HCT116 (cell line): ENCODE measurements around the gene TRAPPC1. TPM values are rescaled to one million over a fixed set of nuclear protein-coding genes. Genes with fewer than 3 reads are reported as not detected.
A peak's percentile ranks its signal among the peaks of the same experiment; 100 is the strongest.

Experiments used
- ATAC-seq: fragments of 200-7000 bp; cut with Tn5 transposase; 2 replicates; pipeline ENCODE4 v1.9.1; 2020; ENCODE audit warnings: mild to moderate bottlenecking, moderate library complexity
- BruUV-seq: library from RNA; stranded (reverse); fragments of 400-500 nt; replicated peaks from 2 replicates; lab custom pipeline; 2021; lab: Mats Ljungman, UMichigan
- CTCF ChIA-PET: fragments of 300-600 bp; sonication (Branson Sonifier 250); formaldehyde crosslinking; loops from one replicate; lab custom pipeline; 2021; ENCODE audit warnings: antibody characterized with exemption; lab: Charles Lee
- POLR2A ChIA-PET: fragments of 300-600, 350-600 bp; sonication (Branson Sonifier 250); formaldehyde crosslinking; loops from one replicate; lab custom pipeline; 2021; ENCODE audit warnings: antibody characterized with exemption; lab: Charles Lee
- RAD21 ChIA-PET, 2 experiments: fragments of 300-600 bp; sonication (Branson Sonifier 250); formaldehyde crosslinking; loops; one replicate each; lab custom pipeline; 2023; ENCODE audit warnings: low total read pairs in 2 of 2; ENCODE audit not compliant: uncharacterized antibody in 2 of 2, unreplicated experiment in 2 of 2, low non-redundant PET in 1 of 2; lab: Charles Lee
- DNase-seq: peaks from one replicate; pipeline ENCODE4 v3.0.0-alpha.2; 2010; ENCODE audit warnings: low read depth, low spot score
- H2AFZ ChIP-seq: fragments of 200-600 bp; shearing (Covaris generic), sonication (generic); 2 replicates; pipeline ENCODE4 v1.6.1; 2017; ENCODE audit warnings: low read depth, mixed run types, mixed read lengths, antibody characterized with exemption, low read length; ENCODE audit not compliant: poor library complexity, severe bottlenecking
- H3K27ac ChIP-seq: 2 replicates; pipeline ENCODE4 v1.5.1; 2012; ENCODE audit warnings: low read depth, low read length
- H3K27me3 ChIP-seq: fragments of 200-600 bp; sonication (generic); 2 replicates; pipeline ENCODE4 v1.6.1; 2016; ENCODE audit warnings: mixed run types, low read length, mixed read lengths; ENCODE audit not compliant: insufficient read depth
- H3K36me3 ChIP-seq, 2 experiments: fragments of 200-500 bp in 1 of 2; fragments of 200-600 bp in 1 of 2; sonication (Bioruptor generic) in 1 of 2; sonication (generic) in 1 of 2; 2 replicates each; pipeline versions ENCODE4 v1.5.1 to v1.6.1; 2014 to 2016; ENCODE audit warnings: low read length in 2 of 2, inconsistent platforms in 1 of 2, mixed read lengths in 1 of 2, mixed run types in 1 of 2; ENCODE audit not compliant: insufficient read depth in 2 of 2, control insufficient read depth in 1 of 2
- H3K4me1 ChIP-seq, 2 experiments: fragments of 200-600 bp in 1 of 2; sonication (generic) in 1 of 2; 2 replicates each; pipeline versions ENCODE4 v1.5.1 to v1.6.1; 2012 to 2017; ENCODE audit warnings: low read length in 2 of 2, inconsistent platforms in 1 of 2, mild to moderate bottlenecking in 1 of 2, mixed read lengths in 1 of 2, mixed run types in 1 of 2, moderate library complexity in 1 of 2; ENCODE audit not compliant: insufficient read depth in 2 of 2, control insufficient read depth in 1 of 2
- H3K4me2 ChIP-seq: fragments of 200-600 bp; sonication (generic); 2 replicates; pipeline ENCODE4 v1.6.1; 2017; ENCODE audit warnings: mixed run types, low read length, mixed read lengths
- H3K4me3 ChIP-seq, 2 experiments: fragments of 200-600 bp in 1 of 2; sonication (generic) in 1 of 2; replicated peaks in 1 of 2; 2 replicates each; pipeline ENCODE4 v1.5.1; 2011 to 2016; ENCODE audit warnings: low read length in 2 of 2, control low read depth in 1 of 2, low read depth in 1 of 2, mild to moderate bottlenecking in 1 of 2, mixed read lengths in 1 of 2, mixed run types in 1 of 2
- H3K79me2 ChIP-seq: fragments of 200-600 bp; sonication (generic); 2 replicates; pipeline ENCODE4 v1.6.1; 2017; ENCODE audit warnings: mild to moderate bottlenecking, mixed run types, low read length, moderate library complexity, mixed read lengths; ENCODE audit not compliant: insufficient read depth
- H3K9ac ChIP-seq: fragments of 200-600 bp; sonication (generic); 2 replicates; pipeline ENCODE4 v1.6.1; 2016; ENCODE audit warnings: low read length, mixed read lengths
- H3K9me2 ChIP-seq: fragments of 200-600 bp; sonication (generic), shearing (Covaris generic); 2 replicates; pipeline ENCODE4 v1.6.1; 2017; ENCODE audit warnings: mixed run types, mild to moderate bottlenecking, moderate library complexity; ENCODE audit not compliant: insufficient read depth
- H3K9me3 ChIP-seq, 2 experiments: fragments of 200-500 bp in 1 of 2; fragments of 200-600 bp in 1 of 2; sonication (Bioruptor generic) in 1 of 2; sonication (generic) in 1 of 2; 2 replicates each; pipeline ENCODE4 v1.6.1; 2014 to 2017; ENCODE audit warnings: low read length in 2 of 2, mixed read lengths in 2 of 2, inconsistent platforms in 1 of 2, low read depth in 1 of 2, mild to moderate bottlenecking in 1 of 2, mixed run types in 1 of 2, moderate library complexity in 1 of 2; ENCODE audit not compliant: control insufficient read depth in 1 of 2, insufficient read depth in 1 of 2
- H4K20me1 ChIP-seq: fragments of 200-600 bp; sonication (generic), shearing (Covaris generic); 2 replicates; pipeline ENCODE4 v1.6.1; 2017; ENCODE audit warnings: mixed run types, mild to moderate bottlenecking, moderate library complexity; ENCODE audit not compliant: insufficient read depth
- CBX3 ChIP-seq: IDR thresholded peaks from 2 replicates; pipeline ENCODE4 v1.6.1; 2012; ENCODE audit warnings: low read depth
- CEBPB ChIP-seq: IDR thresholded peaks from 2 replicates; pipeline ENCODE4 v1.6.1; 2012; ENCODE audit warnings: low read depth
- EGR1 ChIP-seq: IDR thresholded peaks from 2 replicates; pipeline ENCODE4 v1.6.1; 2012; ENCODE audit warnings: low read depth
- ELF1 ChIP-seq: IDR thresholded peaks from 2 replicates; pipeline ENCODE4 v1.6.1; 2012; ENCODE audit warnings: low read depth, borderline replicate concordance
- EZH2 ChIP-seq: fragments of 200-600 bp; sonication (generic); IDR thresholded peaks from 2 replicates; pipeline ENCODE4 v1.6.1; 2017; ENCODE audit warnings: antibody characterized with exemption, mixed run types
- EZH2phosphoT487 ChIP-seq: fragments of 200-600 bp; IDR thresholded peaks from 2 replicates; pipeline ENCODE4 v1.6.1; 2018; ENCODE audit warnings: antibody characterized with exemption, borderline replicate concordance
- FOSL1 ChIP-seq: IDR thresholded peaks from 2 replicates; pipeline ENCODE4 v1.6.1; 2012; ENCODE audit warnings: low read depth
- JUND ChIP-seq: IDR thresholded peaks from 2 replicates; pipeline ENCODE4 v1.6.1; 2012
- MAX ChIP-seq: IDR thresholded peaks from 2 replicates; pipeline ENCODE4 v1.6.1; 2012
- POLR2AphosphoS5 ChIP-seq: IDR thresholded peaks from 2 replicates; pipeline ENCODE4 v1.6.1; 2011; ENCODE audit warnings: mild to moderate bottlenecking, low read depth, low read length, moderate library complexity
- RAD21 ChIP-seq: IDR thresholded peaks from 2 replicates; pipeline ENCODE4 v1.6.1; 2012; ENCODE audit warnings: low read depth, mild to moderate bottlenecking
- SIN3A ChIP-seq: IDR thresholded peaks from 2 replicates; pipeline ENCODE4 v1.6.1; 2012; ENCODE audit warnings: low read depth
- SRF ChIP-seq: IDR thresholded peaks from 2 replicates; pipeline ENCODE4 v1.6.1; 2012; ENCODE audit warnings: low read depth
- TCF7L2 ChIP-seq: IDR thresholded peaks from 2 replicates; pipeline ENCODE4 v1.7.0; 2011; ENCODE audit warnings: borderline replicate concordance, inconsistent platforms; ENCODE audit not compliant: insufficient read depth, insufficient read length; ENCODE audit errors: extremely low read depth
- ZFX ChIP-seq: fragments of 450-650 bp; IDR thresholded peaks from 2 replicates; pipeline ENCODE4 v1.6.1; 2017
- intact Hi-C: fragments of 100-400 bp; cut with micrococcal nuclease; formaldehyde crosslinking; loops from 2 replicates; pipeline ENCODE4 v1.10.0; 2022
- total RNA-seq: library from RNA; stranded (reverse); gene quantifications from one replicate; pipeline ENCODE4 v1.2.1, GENCODE V29; 2021; ENCODE audit not compliant: unreplicated experiment
- TF ChIP-seq, protein P1 (sequence below), 3 experiments: fragments of 200-600 bp in 1 of 3; sonication (generic) in 1 of 3; IDR thresholded peaks in 2 of 3; conservative IDR thresholded peaks in 1 of 3; 2 replicates each; pipeline ENCODE4 v1.5.1; 2012 to 2017; ENCODE audit warnings: low read depth in 2 of 3, low read length in 2 of 3, antibody characterized with exemption in 1 of 3, borderline replicate concordance in 1 of 3, control low read depth in 1 of 3, mild to moderate bottlenecking in 1 of 3, mixed read lengths in 1 of 3, mixed run types in 1 of 3, moderate library complexity in 1 of 3; ENCODE audit not compliant: insufficient read depth in 1 of 3
- TF ChIP-seq, protein P2 (sequence below): IDR thresholded peaks from 2 replicates; pipeline ENCODE4 v1.6.1; 2011; ENCODE audit warnings: mild to moderate bottlenecking, low read length, moderate library complexity; ENCODE audit not compliant: insufficient replicate concordance; ENCODE audit errors: extremely low read depth

Gene TRAPPC1
- total RNA-seq, 1 experiment from 2014 or later = 123 TPM

DNA sequence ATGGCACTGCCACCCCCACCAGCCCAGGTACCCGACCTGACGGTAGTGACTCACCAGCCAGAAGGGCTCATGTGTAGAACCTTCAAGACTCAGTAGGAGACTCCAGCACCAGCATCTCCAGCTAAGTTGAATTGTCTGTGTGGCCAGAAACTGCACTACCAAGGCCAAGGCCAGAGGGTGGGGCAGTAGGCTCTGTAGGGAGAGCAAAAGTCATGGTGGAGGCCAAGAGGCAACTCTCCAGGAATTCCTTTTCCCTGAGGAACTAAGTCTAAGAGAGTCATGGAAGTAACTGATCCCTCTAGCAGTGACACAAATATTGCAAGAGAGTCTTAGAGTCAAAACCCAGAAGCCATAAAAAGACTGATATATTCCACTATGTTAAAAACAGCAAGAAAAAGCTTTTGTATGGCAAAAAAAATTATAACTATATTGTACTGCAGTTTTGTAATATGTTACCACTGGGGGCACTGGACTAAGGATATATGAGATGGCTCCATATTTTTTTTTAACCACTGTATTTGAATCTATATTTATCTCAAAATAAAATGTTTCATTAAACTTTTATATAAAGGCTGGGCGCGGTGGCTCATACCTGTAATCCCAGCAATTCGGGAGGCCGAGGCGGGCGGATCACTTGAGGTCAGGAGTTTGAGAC is 40.5 kb upstream of the TRAPPC1 start:
- H3K27ac ChIP-seq = no peak overlapping the region
- intact Hi-C loops = no loop called here
- H3K9ac ChIP-seq = no peak overlapping the region
- TF ChIP-seq JUND = no peak
- TF ChIP-seq CEBPB = no peak
- no peak for TF ChIP-seq FOSL1
- TF ChIP-seq, protein P1, sequence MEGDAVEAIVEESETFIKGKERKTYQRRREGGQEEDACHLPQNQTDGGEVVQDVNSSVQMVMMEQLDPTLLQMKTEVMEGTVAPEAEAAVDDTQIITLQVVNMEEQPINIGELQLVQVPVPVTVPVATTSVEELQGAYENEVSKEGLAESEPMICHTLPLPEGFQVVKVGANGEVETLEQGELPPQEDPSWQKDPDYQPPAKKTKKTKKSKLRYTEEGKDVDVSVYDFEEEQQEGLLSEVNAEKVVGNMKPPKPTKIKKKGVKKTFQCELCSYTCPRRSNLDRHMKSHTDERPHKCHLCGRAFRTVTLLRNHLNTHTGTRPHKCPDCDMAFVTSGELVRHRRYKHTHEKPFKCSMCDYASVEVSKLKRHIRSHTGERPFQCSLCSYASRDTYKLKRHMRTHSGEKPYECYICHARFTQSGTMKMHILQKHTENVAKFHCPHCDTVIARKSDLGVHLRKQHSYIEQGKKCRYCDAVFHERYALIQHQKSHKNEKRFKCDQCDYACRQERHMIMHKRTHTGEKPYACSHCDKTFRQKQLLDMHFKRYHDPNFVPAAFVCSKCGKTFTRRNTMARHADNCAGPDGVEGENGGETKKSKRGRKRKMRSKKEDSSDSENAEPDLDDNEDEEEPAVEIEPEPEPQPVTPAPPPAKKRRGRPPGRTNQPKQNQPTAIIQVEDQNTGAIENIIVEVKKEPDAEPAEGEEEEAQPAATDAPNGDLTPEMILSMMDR (IDR thresholded peaks at IDR 0.05 in 2 of 3, conservative IDR thresholded peaks at IDR 0.05 in 1 of 3; ENCODE audit: borderline replicate concordance in 1 of 3, insufficient read depth in 1 of 3, low read depth in 2 of 3, low read length in 2 of 3) = peak in 2 of 3 experiments; percentile 15 to 40; a peak in 3 of 6 replicates
- no peak for TF ChIP-seq CBX3
- ChIA-PET CTCF (interaction anchor here (0.7 to 3.2 kb wide), 12 partner anchors 8 to 69 kb away, joined by 3 to 14 read pairs (median 4); partner anchors contain the start of genes CNTROB and TRAPPC1), RAD21 (no interaction called here), POLR2A (no interaction called here)
- no peaks in the 10 kb centered on the region for H3K27me3 ChIP-seq
- no peak overlapping the region for H3K4me3 ChIP-seq
- no peak overlapping the region for H3K4me2 ChIP-seq
- peaks cover 14 to 16% of the 10 kb centered on the region in 2 experiments; a peak in 3 of 4 replicates for H3K9me3 ChIP-seq
- no peaks in the 10 kb centered on the region for H3K36me3 ChIP-seq
- ATAC-seq (peak; percentile 53), DNase-seq (no peak)
- H2AFZ ChIP-seq = no peak overlapping the region
- no peaks in the 10 kb centered on the region for H3K79me2 ChIP-seq
- H4K20me1 ChIP-seq = no peaks in the 10 kb centered on the region
- H3K9me2 ChIP-seq = no peaks in the 10 kb centered on the region
- no TSS peak for BruUV-seq
- H3K4me1 ChIP-seq = no peaks in the 10 kb centered on the region

DNA sequence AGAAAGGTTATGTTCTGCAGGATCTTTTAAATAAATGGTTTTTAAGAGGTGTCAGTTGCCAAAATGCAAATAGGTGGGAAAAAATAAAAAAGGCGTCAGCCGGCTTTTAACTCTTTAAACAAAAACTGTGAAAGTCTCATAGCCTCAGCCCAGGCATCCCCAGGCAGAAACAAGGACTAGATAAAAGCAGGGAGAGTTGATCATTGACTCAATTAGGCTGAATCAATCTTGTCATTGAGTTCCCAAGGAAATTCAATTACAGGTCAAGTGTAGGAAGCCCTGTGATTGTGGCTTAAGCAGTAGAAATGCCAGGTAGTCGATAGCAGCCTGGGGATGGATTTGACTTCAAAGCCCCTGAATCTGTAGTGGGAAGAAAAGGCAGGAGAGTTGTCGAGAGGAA is 39.9 kb upstream of the TRAPPC1 start:
- no TSS peak for BruUV-seq
- Histone ChIP-seq H3K79me2 (no peaks in the 10 kb centered on the region), H3K27ac (no peak overlapping the region), H3K4me3 (no peak overlapping the region), H3K4me2 (no peak overlapping the region), H3K27me3 (no peaks in the 10 kb centered on the region), H3K9me3 (peaks cover 14 to 16% of the 10 kb centered on the region in 2 experiments; a peak in 3 of 4 replicates), H3K4me1 (no peaks in the 10 kb centered on the region), H4K20me1 (no peaks in the 10 kb centered on the region), H3K36me3 (no peaks in the 10 kb centered on the region), H2AFZ (no peak overlapping the region), H3K9me2 (no peaks in the 10 kb centered on the region), H3K9ac (no peak overlapping the region)
- RAD21 ChIA-PET = no interaction called here
- ATAC-seq (no peak), DNase-seq (no peak)
- POLR2A ChIA-PET = no interaction called here
- CTCF ChIA-PET = interaction anchor here (1.1 to 3.2 kb wide), 9 partner anchors 8 to 70 kb away, joined by 3 to 14 read pairs (median 5); partner anchors contain the start of genes CNTROB and TRAPPC1
- intact Hi-C loops = no loop called here
- no peak for TF ChIP-seq MAX
- TF ChIP-seq SRF = no peak
- TF ChIP-seq SIN3A = no peak
- no peak for TF ChIP-seq POLR2AphosphoS5
- TF ChIP-seq ZFX = no peak
- TF ChIP-seq EZH2phosphoT487 = no peak
- TF ChIP-seq CEBPB = no peak
- no peak for TF ChIP-seq EZH2
- no peak for TF ChIP-seq ELF1
- no peak for TF ChIP-seq EGR1
- TF ChIP-seq, protein P2, sequence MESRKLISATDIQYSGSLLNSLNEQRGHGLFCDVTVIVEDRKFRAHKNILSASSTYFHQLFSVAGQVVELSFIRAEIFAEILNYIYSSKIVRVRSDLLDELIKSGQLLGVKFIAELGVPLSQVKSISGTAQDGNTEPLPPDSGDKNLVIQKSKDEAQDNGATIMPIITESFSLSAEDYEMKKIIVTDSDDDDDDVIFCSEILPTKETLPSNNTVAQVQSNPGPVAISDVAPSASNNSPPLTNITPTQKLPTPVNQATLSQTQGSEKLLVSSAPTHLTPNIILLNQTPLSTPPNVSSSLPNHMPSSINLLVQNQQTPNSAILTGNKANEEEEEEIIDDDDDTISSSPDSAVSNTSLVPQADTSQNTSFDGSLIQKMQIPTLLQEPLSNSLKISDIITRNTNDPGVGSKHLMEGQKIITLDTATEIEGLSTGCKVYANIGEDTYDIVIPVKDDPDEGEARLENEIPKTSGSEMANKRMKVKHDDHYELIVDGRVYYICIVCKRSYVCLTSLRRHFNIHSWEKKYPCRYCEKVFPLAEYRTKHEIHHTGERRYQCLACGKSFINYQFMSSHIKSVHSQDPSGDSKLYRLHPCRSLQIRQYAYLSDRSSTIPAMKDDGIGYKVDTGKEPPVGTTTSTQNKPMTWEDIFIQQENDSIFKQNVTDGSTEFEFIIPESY = no peak
- TF ChIP-seq FOSL1 = no peak
- TF ChIP-seq CBX3 = no peak
- TF ChIP-seq RAD21 = no peak
- TF ChIP-seq TCF7L2 = no peak
